DND-41 (cell line): Measurements from ENCODE around the gene RNF215.

Experiments
- CTCF ChIP-seq: IDR thresholded peaks from 2 replicates; pipeline ENCODE4 v1.5.1; 2012; ENCODE audit warnings: borderline replicate concordance, low read length, moderate library complexity, mild to moderate bottlenecking; ENCODE audit not compliant: poor library complexity, severe bottlenecking; ENCODE audit errors: extremely low read depth
- EZH2 ChIP-seq: IDR thresholded peaks from 3 replicates; pipeline ENCODE4 v1.6.1; 2012; ENCODE audit warnings: borderline replicate concordance, low read depth, mild to moderate bottlenecking, moderate library complexity, low read length, inconsistent platforms; ENCODE audit not compliant: severe bottlenecking

GRCh38 chr22:30413001-30413400 is 25.8 kb upstream of the RNF215 start:
- TF ChIP-seq CTCF (no peak), EZH2 (no peak)
